ENCODE measurements around the gene ZNF775.
A peak's percentile ranks its signal among the peaks of the same experiment; 100 is the strongest.

ZNF775 gene

GRCh38 chr7:150346922-150347321 is 32.2 kb upstream of the ZNF775 start:
- no peak for DNase-seq (ENCODE audit: low read depth)

- DNase-seq (ENCODE audit: low read depth) = no peak
Observed at GRCh38 chr7:150351587-150352194, 27.4 kb upstream of the ZNF775 start.

GRCh38 chr7:150355666-150356059 is 23.5 kb upstream of the ZNF775 start:
- no peak for DNase-seq (ENCODE audit: low read depth)

GRCh38 chr7:150356265-150356897 is 22.7 kb upstream of the ZNF775 start:
- no peak for DNase-seq (ENCODE audit: low read depth)

- peak; percentile 47 for DNase-seq (ENCODE audit: low read depth)
Observed at GRCh38 chr7:150357270-150357669, 21.9 kb upstream of the ZNF775 start.

- DNase-seq (ENCODE audit: low read depth) = no peak
Observed at GRCh38 chr7:150357771-150358427, 21.2 kb upstream of the ZNF775 start.

- DNase-seq (ENCODE audit: low read depth) = no peak
Observed at GRCh38 chr7:150358433-150358832, 20.7 kb upstream of the ZNF775 start.

- no peak for DNase-seq (ENCODE audit: low read depth)
Observed at GRCh38 chr7:150358988-150359621, 20.0 kb upstream of the ZNF775 start.

GRCh38 chr7:150359622-150360362 is 19.3 kb upstream of the ZNF775 start:
- DNase-seq (ENCODE audit: low read depth) = no peak

- DNase-seq (ENCODE audit: low read depth) = no peak
Observed at GRCh38 chr7:150360363-150361058, 18.6 kb upstream of the ZNF775 start.

GRCh38 chr7:150361402-150361801 is 17.7 kb upstream of the ZNF775 start:
- no peak for DNase-seq (ENCODE audit: low read depth)

- DNase-seq (ENCODE audit: low read depth) = no peak
Observed at GRCh38 chr7:150361807-150362621, 17.1 kb upstream of the ZNF775 start.

GRCh38 chr7:150363370-150363769 is 15.8 kb upstream of the ZNF775 start:
- DNase-seq (ENCODE audit: low read depth) = no peak

- no peak for DNase-seq (ENCODE audit: low read depth)
Observed at GRCh38 chr7:150363872-150364271, 15.3 kb upstream of the ZNF775 start.

GRCh38 chr7:150365194-150365593 is 13.9 kb upstream of the ZNF775 start:
- DNase-seq (ENCODE audit: low read depth) = no peak

- no peak for DNase-seq (ENCODE audit: low read depth)
Observed at GRCh38 chr7:150365673-150366398, 13.3 kb upstream of the ZNF775 start.

GRCh38 chr7:150367677-150368095 is 11.4 kb upstream of the ZNF775 start:
- DNase-seq (ENCODE audit: low read depth) = no peak

- DNase-seq (ENCODE audit: low read depth) = peak; percentile 52
Observed at GRCh38 chr7:150368096-150368883, 10.8 kb upstream of the ZNF775 start, which contains the start of gene REPIN1. REPIN1 (plus strand) TSS chr7:150368822; CDS start chr7:150369712, 890 bp downstream.

Data from stimulated activated CD8-positive, alpha-beta memory T cell treated with anti-CD3 and anti-CD28 coated beads, Interleukin-15, amount 100 ng/mL, for 1 hour (primary cell).